GM21528 (cell line): ENCODE measurements around the gene CTNNA2.

Source experiments
- ATAC-seq: cut with Tn5 transposase; IDR thresholded peaks from one replicate; pipeline ENCODE4 v1.9.1; 2021; ENCODE audit warnings: mild to moderate bottlenecking, moderate library complexity; ENCODE audit not compliant: unreplicated experiment, low FRiP score

CTNNA2 gene

GRCh38 chr2:79780781-79781180 is 267.9 kb downstream of the CTNNA2 start:
- ATAC-seq: no peak

DNA sequence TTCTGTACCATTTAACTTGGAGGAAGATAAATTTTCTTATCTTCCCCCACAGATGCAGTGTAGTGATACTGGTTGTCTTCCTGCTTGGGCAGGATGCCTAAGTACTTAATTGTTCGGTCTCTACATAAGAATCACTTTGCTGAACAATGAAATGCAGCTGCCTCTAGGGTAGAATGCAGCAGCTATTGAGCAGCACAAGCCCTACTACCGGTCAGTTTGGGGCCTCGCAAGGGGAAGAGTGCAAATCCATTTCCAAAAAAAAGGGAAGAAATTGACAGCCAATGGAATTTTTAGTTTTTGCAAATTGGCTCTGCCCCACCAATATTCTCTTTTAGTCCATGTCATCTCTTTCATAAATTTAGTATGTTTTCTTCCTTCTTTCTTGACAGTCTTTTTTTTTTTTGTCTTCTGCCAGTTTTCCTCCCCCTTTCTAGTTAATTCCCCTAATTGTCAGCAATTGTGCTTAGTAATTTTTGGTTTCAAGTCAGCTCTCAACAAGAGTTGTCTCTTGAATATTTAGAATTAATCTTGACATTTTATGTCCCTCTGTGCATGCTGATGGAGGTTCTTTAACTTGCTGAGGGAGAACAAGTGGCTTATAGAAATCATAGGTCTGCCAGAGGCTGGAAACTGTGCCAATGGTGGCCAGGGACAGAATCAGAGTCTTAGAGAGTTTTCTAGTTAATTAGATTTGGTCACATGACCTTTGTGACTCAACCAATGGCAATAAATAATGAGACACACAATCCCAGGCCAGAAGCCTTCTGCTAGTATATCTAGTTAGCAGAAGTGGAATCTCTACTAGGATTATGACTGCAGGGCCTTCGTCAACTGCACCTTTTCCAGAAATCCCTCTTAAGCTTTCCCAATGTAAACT is 270.0 kb downstream of the CTNNA2 start:
- no peak for ATAC-seq

- ATAC-seq: no peak
Observed at GRCh38 chr2:79788952-79789651, 276.3 kb downstream of the CTNNA2 start.

GRCh38 chr2:79789811-79790210 is 277.0 kb downstream of the CTNNA2 start:
- no peak for ATAC-seq

DNA sequence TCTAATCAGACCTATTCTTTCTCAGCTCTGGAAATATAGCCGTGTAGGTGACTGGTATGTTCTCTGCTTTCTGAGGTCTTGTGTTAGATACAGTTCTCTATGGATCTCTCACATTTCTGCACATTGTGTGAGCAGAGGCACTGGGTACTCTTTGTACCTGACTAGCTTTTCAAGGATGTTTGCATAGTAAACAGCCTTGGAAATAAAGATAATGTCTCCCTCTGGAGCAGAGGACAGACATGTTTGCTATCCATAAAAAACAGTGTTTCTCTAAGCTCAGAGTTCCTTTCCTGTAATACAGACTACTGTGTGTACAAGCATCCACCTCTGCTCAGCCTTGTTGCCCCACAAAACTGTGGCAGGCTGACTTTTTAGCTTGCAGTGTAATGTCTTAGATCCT is 279.2 kb downstream of the CTNNA2 start:
- ATAC-seq: no peak

DNA sequence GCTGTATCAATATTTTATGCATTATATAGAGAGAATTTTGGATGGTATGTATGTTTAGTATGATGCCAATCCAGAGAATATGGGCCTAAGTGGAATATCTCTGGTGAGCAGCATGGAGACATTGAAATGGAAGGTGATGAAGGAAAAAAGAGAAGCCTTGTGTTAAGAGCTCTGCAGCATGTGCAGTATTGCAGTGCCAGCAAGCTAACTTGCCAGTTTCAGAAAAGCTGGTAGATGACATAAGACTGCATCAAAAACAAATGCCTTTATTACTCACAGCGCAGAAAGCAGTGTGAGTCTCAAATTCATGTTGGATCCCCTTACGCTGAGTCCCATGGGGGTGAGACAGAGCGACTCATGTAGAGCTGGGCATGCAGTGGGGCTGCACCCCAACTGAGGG is 280.2 kb downstream of the CTNNA2 start:
- no peak for ATAC-seq

DNA sequence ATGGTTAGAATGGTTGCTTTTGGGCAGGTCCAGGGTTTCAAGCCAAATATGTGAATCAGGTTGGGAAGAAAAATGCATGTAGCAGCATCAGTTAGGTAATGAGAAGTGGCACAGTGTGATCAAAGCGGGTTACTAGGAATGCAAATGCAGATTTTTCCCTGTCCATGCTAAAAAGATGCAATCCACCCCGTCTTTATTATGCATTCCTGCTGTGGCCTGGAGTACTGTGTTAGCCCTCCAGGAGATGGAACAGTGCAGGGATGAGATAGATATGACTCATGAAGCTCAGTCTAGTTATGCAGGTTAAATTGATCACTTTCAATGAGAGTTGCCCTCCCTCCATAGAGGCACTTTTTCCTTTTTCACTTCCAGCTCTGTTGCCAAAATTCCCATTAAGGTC is 283.8 kb downstream of the CTNNA2 start:
- no peak for ATAC-seq

DNA sequence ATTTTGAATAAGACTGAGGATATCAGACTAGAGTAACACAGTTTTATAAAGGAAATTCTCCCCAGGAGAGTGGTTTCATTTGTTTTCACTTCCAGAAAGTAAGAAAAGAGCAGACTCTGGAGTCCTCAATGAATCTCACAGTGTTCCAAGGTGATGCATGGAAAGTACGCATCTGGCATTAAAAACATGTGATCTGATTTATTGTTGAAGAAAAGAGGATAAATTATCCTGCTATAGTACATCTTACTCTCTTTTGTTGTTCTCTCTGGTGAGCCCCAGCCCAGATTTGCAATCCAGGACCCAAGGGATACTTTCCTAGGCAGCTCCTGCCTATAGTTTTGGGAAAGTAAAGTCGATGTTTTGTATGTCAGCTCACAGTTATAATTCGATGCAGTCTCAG is 285.9 kb downstream of the CTNNA2 start:
- no peak for ATAC-seq

GRCh38 chr2:79799729-79800128 is 286.9 kb downstream of the CTNNA2 start:
- ATAC-seq: no peak

- no peak for ATAC-seq
Observed at GRCh38 chr2:79801082-79801481, 288.2 kb downstream of the CTNNA2 start.

DNA sequence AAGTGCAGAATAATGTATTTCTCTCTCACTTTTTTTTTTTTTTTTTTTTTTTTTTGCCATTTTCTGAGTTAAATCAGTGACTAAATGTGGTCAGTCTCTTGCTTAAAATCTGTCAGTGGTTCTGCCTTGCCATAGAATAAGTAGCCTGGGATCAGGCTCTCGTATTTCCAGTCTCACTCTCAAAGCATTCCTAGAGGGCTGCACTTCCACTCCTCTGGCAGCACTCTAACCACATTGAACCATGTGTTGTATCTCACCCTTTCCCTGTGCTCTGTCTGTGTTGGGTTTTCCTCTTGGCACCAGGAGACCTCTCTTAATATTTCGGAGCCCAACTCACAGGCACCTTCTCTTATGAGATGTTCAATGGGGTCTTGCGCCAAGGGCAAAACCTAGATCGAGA is 304.4 kb downstream of the CTNNA2 start:
- ATAC-seq: no peak

- no peak for ATAC-seq
Observed at GRCh38 chr2:79820281-79820680, 307.4 kb downstream of the CTNNA2 start.

DNA sequence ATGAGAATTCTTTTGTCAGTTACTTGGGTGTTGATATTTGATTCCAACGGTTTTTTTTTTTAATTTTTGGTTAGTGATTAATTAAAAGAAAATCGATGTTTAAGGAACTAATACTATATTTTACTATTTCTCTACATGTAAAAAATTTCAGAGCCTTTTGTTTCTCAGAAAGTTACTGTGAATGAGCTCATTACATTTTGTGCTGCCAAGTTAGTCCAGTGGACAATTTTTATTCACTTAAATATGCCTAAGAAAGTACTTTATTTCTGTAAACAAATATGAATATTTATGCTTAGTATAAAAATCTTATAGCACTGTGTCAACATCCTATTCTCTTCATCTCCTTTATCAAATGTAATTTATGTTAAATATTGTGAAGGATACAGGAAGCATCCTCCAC is 309.3 kb downstream of the CTNNA2 start:
- ATAC-seq: no peak

GRCh38 chr2:79824086-79824786 is 311.4 kb downstream of the CTNNA2 start:
- ATAC-seq: no peak

GRCh38 chr2:79827881-79828280 is 315.0 kb downstream of the CTNNA2 start:
- no peak for ATAC-seq

GRCh38 chr2:79830501-79830900 is 317.6 kb downstream of the CTNNA2 start:
- ATAC-seq: no peak

DNA sequence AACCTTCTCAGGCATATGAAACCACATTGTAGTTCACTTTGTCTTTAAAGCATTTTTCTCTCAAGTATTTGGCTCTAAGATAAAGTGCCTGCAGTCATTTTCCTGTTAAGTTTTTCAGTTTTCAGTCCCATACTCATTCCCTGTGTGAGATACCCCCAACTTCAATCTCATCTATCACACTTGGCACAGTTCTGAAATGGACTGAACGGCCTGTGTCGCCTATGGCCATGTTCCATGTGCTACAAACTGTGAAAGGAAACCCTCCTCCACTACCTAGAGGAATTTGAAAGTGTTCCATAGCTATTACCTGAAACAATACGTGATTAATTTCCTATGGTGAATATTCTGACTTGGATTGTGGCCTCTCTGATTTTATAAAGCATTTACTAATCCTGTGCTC is 319.1 kb downstream of the CTNNA2 start:
- ATAC-seq: no peak

DNA sequence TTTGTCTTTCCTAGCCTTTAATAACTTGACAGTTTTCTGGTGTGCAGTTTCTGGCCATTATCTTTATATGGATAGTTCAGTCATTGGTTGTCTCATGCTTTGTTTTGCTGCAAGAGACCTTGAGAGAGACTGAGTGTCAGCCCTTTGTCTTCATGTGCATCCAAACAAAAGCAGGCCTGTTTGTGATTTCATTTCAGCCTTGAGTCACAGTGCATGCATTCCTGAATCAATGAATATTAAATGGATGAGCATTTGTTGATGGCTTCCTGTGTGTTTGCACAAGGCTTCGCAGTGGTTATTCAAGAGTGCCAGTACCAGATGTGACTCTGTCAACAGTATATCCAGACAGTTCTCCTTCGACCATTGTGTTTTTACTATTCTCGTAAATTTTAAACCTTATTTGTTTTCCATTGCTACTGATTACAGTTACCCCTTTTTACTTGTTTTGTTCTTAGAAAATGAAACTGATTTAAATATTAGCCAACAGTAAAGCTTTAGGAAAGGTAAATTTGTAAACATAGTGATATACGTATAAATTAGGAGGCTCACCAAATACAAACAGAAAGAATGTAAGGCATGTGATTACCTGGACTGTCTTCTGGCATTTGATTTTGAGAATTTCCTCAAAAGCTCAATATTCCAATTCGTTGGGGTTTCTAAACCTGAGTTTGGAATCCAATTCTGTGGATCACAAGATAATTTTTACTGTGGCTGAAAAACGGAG is 319.8 kb downstream of the CTNNA2 start:
- no peak for ATAC-seq

DNA sequence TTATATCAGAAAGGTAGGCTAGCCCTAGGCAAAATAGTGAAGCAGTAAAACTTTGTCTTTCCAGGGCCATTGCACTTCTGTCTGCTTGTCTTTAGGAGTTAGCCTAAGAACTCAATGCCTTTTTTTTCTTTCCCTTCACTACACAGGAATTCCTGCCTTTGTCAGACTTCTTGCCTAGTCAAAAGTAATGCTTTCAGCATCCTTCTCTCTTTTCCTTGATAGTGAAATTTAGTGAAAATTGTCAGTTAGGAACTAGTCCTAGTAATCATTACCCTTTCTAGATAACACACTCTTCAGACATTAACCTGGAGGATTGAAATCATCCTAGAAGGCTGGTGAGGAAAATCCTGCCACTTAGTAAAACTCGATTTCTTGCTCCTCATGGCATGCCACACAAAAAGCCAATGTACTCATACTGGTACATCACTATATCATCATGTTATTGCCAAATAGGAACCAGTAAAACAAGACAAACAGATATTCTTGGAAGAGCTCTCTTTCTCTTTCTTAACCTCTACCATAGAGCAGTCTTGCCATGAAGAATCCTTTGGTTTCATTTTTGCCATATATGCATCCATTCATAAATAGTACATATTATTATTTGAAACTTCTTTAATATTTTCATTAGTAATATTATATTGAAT is 320.5 kb downstream of the CTNNA2 start:
- no peak for ATAC-seq

- no peak for ATAC-seq
Observed at GRCh38 chr2:79835911-79836310, 323.1 kb downstream of the CTNNA2 start.
